Measurements from ENCODE around the gene NDUFA8. TPM values are rescaled to one million over a fixed set of nuclear protein-coding genes. Genes with fewer than 3 reads are reported as not detected.

NDUFA8 gene
- total and polyA plus RNA-seq, 9 of the 15 experiments (the other 6 are each of a cell fraction or from before 2014, with no cell fraction given), result 105 to 212 (median 133) TPM

GRCh38 chr9:122122903-122123632, 36.5 kb downstream of the NDUFA8 start (continued):
- TF ChIP-seq CTBP1 (IDR thresholded peaks at IDR 0.05; ENCODE audit: borderline replicate concordance), result peak; percentile 47; the same call in 1 of the 2 replicates
- peak; percentile 41 for TF ChIP-seq ATF7 (IDR thresholded peaks at IDR 0.05)
- no peak for TF ChIP-seq ZNF3 (CRISPR knock-in tag; IDR thresholded peaks at IDR 0.05)
- no peak for TF ChIP-seq SUPT5H (IDR thresholded peaks at IDR 0.05)
- peak; percentile 70 for TF ChIP-seq KLF16 (IDR thresholded peaks at IDR 0.05)
- no peak for TF ChIP-seq RNF219 (CRISPR knock-in tag; IDR thresholded peaks at IDR 0.05)
- no peak for TF ChIP-seq DNMT1 (IDR thresholded peaks at IDR 0.05)
- TF ChIP-seq ZNF263 (CRISPR knock-in tag; IDR thresholded peaks at IDR 0.05; ENCODE audit: borderline replicate concordance), result no peak
- no peak for TF ChIP-seq HOMEZ (CRISPR knock-in tag; IDR thresholded peaks at IDR 0.05)
- TF ChIP-seq ZC3H4 (CRISPR knock-in tag; IDR thresholded peaks at IDR 0.05; ENCODE audit: borderline replicate concordance), result no peak
- TF ChIP-seq ZNF77 (CRISPR knock-in tag; IDR thresholded peaks at IDR 0.05), result no peak
- TF ChIP-seq RAD21 (CRISPR knock-in tag; conservative IDR thresholded peaks at IDR 0.05 in 1 of 2, IDR thresholded peaks at IDR 0.05 in 1 of 2), result peak; percentile 82 to 95
- TF ChIP-seq BRCA1 (IDR thresholded peaks at IDR 0.05), result no peak
- no peak for TF ChIP-seq BRCA1 (CRISPR knock-in tag; IDR thresholded peaks at IDR 0.05)
- no peak for TF ChIP-seq POLR2AphosphoS5 (IDR thresholded peaks at IDR 0.05; ENCODE audit: control insufficient read depth, insufficient read depth, low read depth, low read length)
- TF ChIP-seq ZBTB2 (IDR thresholded peaks at IDR 0.05), result no peak
- TF ChIP-seq CC2D1A (IDR thresholded peaks at IDR 0.05), result 0 out of 2 replicates have a peak, but pooled peaks have one; percentile 35
- TF ChIP-seq NFIC (IDR thresholded peaks at IDR 0.05), result no peak
- TF ChIP-seq NR2C2 (CRISPR knock-in tag; IDR thresholded peaks at IDR 0.05), result no peak
- no peak for TF ChIP-seq NR2C2 (tag; IDR thresholded peaks at IDR 0.05)
- TF ChIP-seq KAT8 (IDR thresholded peaks at IDR 0.05; ENCODE audit: low read depth), result no peak
- TF ChIP-seq BHLHE40 (IDR thresholded peaks at IDR 0.05; ENCODE audit: low read length), result peak; percentile 41; the same call in 1 of the 2 replicates
- TF ChIP-seq ZNF197 (CRISPR knock-in tag; IDR thresholded peaks at IDR 0.05; ENCODE audit: low read depth), result no peak
- TF ChIP-seq ATF6 (CRISPR knock-in tag; IDR thresholded peaks at IDR 0.05), result no peak

Data from K562 (cell line).